Sigmoid colon (tissue), 7 donors: ENCODE measurements around the gene NRXN3. TPM values are rescaled to one million over a fixed set of nuclear protein-coding genes. Genes with fewer than 3 reads are reported as not detected.

ENCODE experiments used
- DNase-seq: peaks from one replicate; pipeline ENCODE4 v3.0.0-alpha.2; 2019
- H3K27ac ChIP-seq, 4 donors: fragments of 200-600 bp; sonication (generic); one replicate each; pipeline ENCODE4 v1.5.1; 2016 to 2019; ENCODE audit warnings: mild to moderate bottlenecking in 1 of 4
- H3K27me3 ChIP-seq, 3 donors: fragments of 200-600 bp; sonication (generic); one replicate each; pipeline ENCODE4 v1.5.1; 2019; ENCODE audit warnings: mild to moderate bottlenecking in 1 of 3
- H3K36me3 ChIP-seq, 4 donors: fragments of 200-600 bp; sonication (generic); one replicate each; pipeline ENCODE4 v1.5.1; 2016 to 2019
- H3K4me1 ChIP-seq, 4 donors: fragments of 200-600 bp; sonication (generic); one replicate each; pipeline ENCODE4 v1.5.1; 2017 to 2019
- H3K4me3 ChIP-seq, 4 donors: fragments of 200-600 bp; sonication (generic); one replicate each; pipeline ENCODE4 v1.5.1; 2017 to 2019; ENCODE audit warnings: mild to moderate bottlenecking in 2 of 4, moderate library complexity in 1 of 4
- H3K9me3 ChIP-seq, 4 donors: fragments of 200-600 bp in 3 of 4; sonication (generic) in 3 of 4; one replicate each; pipeline versions ENCODE4 v1.5.1 to v1.6.1; 2013 to 2019
- CTCF ChIP-seq, 4 experiments: fragments of 450-650 bp in 3 of 4; fragments of 200-600 bp in 1 of 4; IDR thresholded peaks; one replicate each; pipeline ENCODE4 v1.5.1; 2016 to 2019; ENCODE audit warnings: antibody characterized with exemption in 4 of 4, mild to moderate bottlenecking in 3 of 4, moderate library complexity in 2 of 4
- EP300 ChIP-seq, 4 donors: sonication (generic); formaldehyde crosslinking; IDR thresholded peaks; one replicate each; pipeline ENCODE4 v1.6.1; 2017; ENCODE audit warnings: antibody characterized with exemption in 4 of 4
- POLR2A ChIP-seq, 2 donors: fragments of 450-650 bp; IDR thresholded peaks; one replicate each; pipeline ENCODE4 v1.6.1; 2016; ENCODE audit warnings: antibody characterized with exemption in 2 of 2, mild to moderate bottlenecking in 2 of 2, moderate library complexity in 2 of 2
- POLR2AphosphoS5 ChIP-seq, 4 donors: sonication (generic); formaldehyde crosslinking; IDR thresholded peaks; one replicate each; pipeline ENCODE4 v1.6.1; 2017; ENCODE audit warnings: antibody characterized with exemption in 4 of 4
- WGBS, 2 donors: extraction: QIAGEN DNeasy Blood & Tissue Kit; methylation state at CpG; one replicate each; pipeline ENCODE4 v1.1.7; 2013; 5-methylcytosine and 5-hydroxymethylcytosine counted together
- intact Hi-C: fragments of 100-400 bp; cut with DNase I; formaldehyde crosslinking; loops from one replicate; pipeline ENCODE4 v1.15.1; 2023
- polyA plus RNA-seq, 3 donors: library from polyadenylated mRNA; stranded (reverse); fragments of 200-250 nt; gene quantifications; one replicate each; pipeline ENCODE4 v1.2.3, GENCODE V29; 2013
- total RNA-seq, 4 donors: library from RNA; depleted of rRNA; stranded (reverse); fragments of >200 nt; gene quantifications; one replicate each; pipeline ENCODE4 v1.1.0, GENCODE V29; 2016
- donor health status: healthy with polysubstance abuse.
- donor health status: Bipolar disorder and iron deficiency.
- donor health status: healthy.

NRXN3 gene
- total and polyA plus RNA-seq, 7 donors, result 0.23 to 46.3 (median 23.2) TPM

GRCh38 chr14:79451601-79452000 lies 1281.4 kb downstream of the NRXN3 start:
- no peak for DNase-seq
- no peak overlapping the region for H3K27ac ChIP-seq
- H3K4me1 ChIP-seq, result peaks cover 0 to 14% (median 4%) of the 10 kb centered on the region in 4 donors
- TF ChIP-seq POLR2A (IDR thresholded peaks at IDR 0.05), result no peak
- TF ChIP-seq POLR2AphosphoS5 (IDR thresholded peaks at IDR 0.05), result no peak
- no peak for TF ChIP-seq CTCF (IDR thresholded peaks at IDR 0.05)
- TF ChIP-seq EP300 (IDR thresholded peaks at IDR 0.05), result no peak
- no peaks in the 10 kb centered on the region for H3K9me3 ChIP-seq
- WGBS, 2 donors, result 58 to 86% methylated on average over 3 of the region's 3 CpGs
- no peak overlapping the region for H3K4me3 ChIP-seq
- no peaks in the 10 kb centered on the region for H3K36me3 ChIP-seq
- no peaks in the 10 kb centered on the region for H3K27me3 ChIP-seq
- intact Hi-C loops, result no loop called here

GRCh38 chr14:79453276-79453675 lies 1283.1 kb downstream of the NRXN3 start:
- H3K27ac ChIP-seq, result no peak overlapping the region
- no peak for TF ChIP-seq POLR2AphosphoS5 (IDR thresholded peaks at IDR 0.05)
- WGBS, 2 donors, result 79 to 84% methylated on average over 4 of the region's 4 CpGs
- DNase-seq, result no peak
- intact Hi-C loops, result no loop called here
- H3K36me3 ChIP-seq, result no peaks in the 10 kb centered on the region
- no peaks in the 10 kb centered on the region for H3K9me3 ChIP-seq
- H3K4me1 ChIP-seq, result peaks cover 0 to 6% (median under 1%) of the 10 kb centered on the region in 4 donors
- no peaks in the 10 kb centered on the region for H3K27me3 ChIP-seq
- H3K4me3 ChIP-seq, result no peak overlapping the region

GRCh38 chr14:79464468-79464867 lies 1294.3 kb downstream of the NRXN3 start:
- H3K27me3 ChIP-seq, result no peaks in the 10 kb centered on the region
- no peak overlapping the region for H3K4me3 ChIP-seq
- no peak for DNase-seq
- H3K36me3 ChIP-seq, result no peaks in the 10 kb centered on the region
- H3K9me3 ChIP-seq, result no peaks in the 10 kb centered on the region
- intact Hi-C loops, result no loop called here
- peaks cover 0 to 27% (median 16%) of the 10 kb centered on the region in 4 donors for H3K4me1 ChIP-seq
- no peak overlapping the region for H3K27ac ChIP-seq
- no peak for TF ChIP-seq CTCF (IDR thresholded peaks at IDR 0.05)
- TF ChIP-seq POLR2AphosphoS5 (IDR thresholded peaks at IDR 0.05), result no peak
- no peak for TF ChIP-seq EP300 (IDR thresholded peaks at IDR 0.05)
- TF ChIP-seq POLR2A (IDR thresholded peaks at IDR 0.05), result no peak

GRCh38 chr14:79465651-79466050 lies 1295.5 kb downstream of the NRXN3 start:
- TF ChIP-seq EP300 (IDR thresholded peaks at IDR 0.05) (no peak), POLR2A (IDR thresholded peaks at IDR 0.05) (no peak), CTCF (IDR thresholded peaks at IDR 0.05) (no peak), POLR2AphosphoS5 (IDR thresholded peaks at IDR 0.05) (no peak)
- H3K36me3 ChIP-seq, result no peaks in the 10 kb centered on the region
- H3K27ac ChIP-seq, result no peak overlapping the region
- WGBS, 2 donors, result 89 to 95% methylated on average over 3 of the region's 3 CpGs
- no peak for DNase-seq
- no peaks in the 10 kb centered on the region for H3K27me3 ChIP-seq
- H3K9me3 ChIP-seq, result no peaks in the 10 kb centered on the region
- intact Hi-C loops, result no loop called here
- H3K4me3 ChIP-seq, result no peak overlapping the region
- peaks cover 0 to 17% (median 14%) of the 10 kb centered on the region in 4 donors for H3K4me1 ChIP-seq

GRCh38 chr14:79466938-79467527 lies 1296.9 kb downstream of the NRXN3 start:
- H3K27me3 ChIP-seq, result no peaks in the 10 kb centered on the region
- no peak for DNase-seq
- H3K4me1 ChIP-seq, result peaks cover 0 to 13% (median 10%) of the 10 kb centered on the region in 4 donors
- H3K4me3 ChIP-seq, result no peak overlapping the region
- WGBS, 2 donors, result 87 to 91% methylated on average over 13 of the region's 13 CpGs
- H3K36me3 ChIP-seq, result no peaks in the 10 kb centered on the region
- H3K9me3 ChIP-seq, result no peaks in the 10 kb centered on the region
- TF ChIP-seq POLR2AphosphoS5 (IDR thresholded peaks at IDR 0.05) (no peak), POLR2A (IDR thresholded peaks at IDR 0.05) (no peak), EP300 (IDR thresholded peaks at IDR 0.05) (no peak), CTCF (IDR thresholded peaks at IDR 0.05) (no peak)
- H3K27ac ChIP-seq, result no peak overlapping the region
- intact Hi-C loops, result no loop called here
